ENCODE results near the gene DDX50. TPM values are rescaled to one million over a fixed set of nuclear protein-coding genes. Genes with fewer than 3 reads are reported as not detected.

DDX50 gene
- total and polyA plus RNA-seq, 2 donors (not counting 3 experiments of a cell fraction or from before 2014, with no cell fraction given), result 14.8 to 28.2 TPM

GRCh38 chr10:68902382-68902781 is 1.3 kb downstream of the DDX50 start:
- CTCF ChIA-PET, result no interaction called here
- intact Hi-C loops (cut with micrococcal nuclease) (no loop called here), dilution Hi-C loops (cut with MboI; ENCODE audit: extremely low pct_ligation_motif_present, low sequenced_read_pairs) (no loop called here)
- H3K9me1 ChIP-seq (replicated peaks; ENCODE audit: control insufficient read depth, extremely low read depth, insufficient read depth, low read length), result no peaks in the 10 kb centered on the region
- no peak overlapping the region for H2AFZ ChIP-seq (ENCODE audit: low read depth, low read length)
- H3K9ac ChIP-seq (replicated peaks; ENCODE audit: extremely low read depth, insufficient read depth, low read length), result no peak overlapping the region
- H3K36me3 ChIP-seq (ENCODE audit: control insufficient read depth in 2 of 2, extremely low read depth in 1 of 2, insufficient read depth in 2 of 2, low read length in 2 of 2), result peaks cover 0 to 2% of the 10 kb centered on the region in 2 experiments
- H3K4me2 ChIP-seq (ENCODE audit: insufficient read depth, low read length), result peak overlapping the region; percentile 93
- H3K4me1 ChIP-seq (ENCODE audit: control insufficient read depth, extremely low read depth, insufficient read depth, low read length), result peaks cover 14% of the 10 kb centered on the region
- H3K4me3 ChIP-seq (replicated peaks in 1 of 3; ENCODE audit: insufficient read depth in 1 of 3, low read depth in 1 of 3, low read length in 3 of 3), result peak overlapping the region in 1 of 3 experiments; percentile 92
- H3K9me3 ChIP-seq (replicated peaks; ENCODE audit: control insufficient read depth, insufficient read depth, low read length), result no peaks in the 10 kb centered on the region
- DNase-seq (ENCODE audit: low read depth, low spot score) (no peak), FAIRE-seq (no peak)
- H3K27me3 ChIP-seq (ENCODE audit: control insufficient read depth in 2 of 2, insufficient read depth in 2 of 2, low read length in 2 of 2), result no peaks in the 10 kb centered on the region
- H3K79me2 ChIP-seq (ENCODE audit: control insufficient read depth, insufficient read depth, low read length), result peaks cover 42% of the 10 kb centered on the region
- POLR2A ChIA-PET, result interaction anchor here (0.6 kb wide), 2 partner anchors 23 to 315 kb away, joined by 3 to 5 read pairs; no protein-coding TSS in a partner anchor
- no peak overlapping the region for H3K27ac ChIP-seq (ENCODE audit: insufficient read depth, low read depth, low read length)
- BruUV-seq (replicated peaks), result no TSS peak
- TF ChIP-seq POLR2A (IDR thresholded peaks at IDR 0.05; ENCODE audit: low read depth, low read length) (no peak), POLR2AphosphoS5 (IDR thresholded peaks at IDR 0.05; ENCODE audit: insufficient read depth, low read depth, low read length) (no peak), MAX (IDR thresholded peaks at IDR 0.05; ENCODE audit: insufficient read depth, insufficient read length) (no peak), CTCF (IDR thresholded peaks at IDR 0.05; ENCODE audit: extremely low read depth in 1 of 2, insufficient read depth in 1 of 2, low read depth in 1 of 2, low read length in 2 of 2) (no peak), EZH2 (IDR thresholded peaks at IDR 0.05; ENCODE audit: borderline replicate concordance, low read depth, low read length, severe bottlenecking) (no peak), FOS (IDR thresholded peaks at IDR 0.05; ENCODE audit: borderline replicate concordance, insufficient read depth, low read length) (no peak), GATA2 (IDR thresholded peaks at IDR 0.05; ENCODE audit: insufficient read depth, insufficient read length, low read depth, low read length) (no peak), JUN (IDR thresholded peaks at IDR 0.05; ENCODE audit: borderline replicate concordance, insufficient read depth, insufficient read length, low read depth) (no peak), MYC (IDR thresholded peaks at IDR 0.05; ENCODE audit: low read depth, low read length) (no peak)
- no peaks in the 10 kb centered on the region for H4K20me1 ChIP-seq (replicated peaks; ENCODE audit: control insufficient read depth, extremely low read depth, insufficient read depth, low read length)
